Left lung (tissue), 10 donors: ENCODE results near the gene MBTPS1. TPM values are rescaled to one million over a fixed set of nuclear protein-coding genes. Genes with fewer than 3 reads are reported as not detected.
A peak's percentile ranks its signal among the peaks of the same experiment; 100 is the strongest.

ENCODE experiments used
- ATAC-seq: fragments of 200-7000 bp; cut with Tn5 transposase; one replicate; pipeline ENCODE4 v1.9.1; 2020; ENCODE audit warnings: moderate library complexity
- DNase-seq, 4 donors: peaks; one replicate each; pipeline ENCODE4 v3.0.0-alpha.2; 2013 to 2020
- H3K27ac ChIP-seq, 2 donors: fragments of 200-600 bp; sonication (generic) in 1 of 2; one replicate each; pipeline versions ENCODE4 v1.5.0 to v1.8.0; 2020 to 2021
- H3K27me3 ChIP-seq, 2 donors: fragments of 200-600 bp; sonication (generic) in 1 of 2; one replicate each; pipeline versions ENCODE4 v1.5.0 to v1.8.0; 2020 to 2021
- H3K36me3 ChIP-seq, 2 donors: fragments of 200-600 bp; sonication (generic) in 1 of 2; one replicate each; pipeline versions ENCODE4 v1.5.0 to v1.8.0; 2020 to 2021
- H3K4me1 ChIP-seq, 2 donors: fragments of 200-600 bp; one replicate each; pipeline ENCODE4 v1.8.0; 2021
- H3K4me3 ChIP-seq, 2 donors: fragments of 200-600 bp; sonication (generic) in 1 of 2; one replicate each; pipeline versions ENCODE4 v1.5.0 to v1.8.0; 2020 to 2021; ENCODE audit warnings: mild to moderate bottlenecking in 1 of 2
- H3K9me3 ChIP-seq, 2 donors: fragments of 200-600 bp; sonication (generic) in 1 of 2; one replicate each; pipeline versions ENCODE4 v1.5.0 to v1.8.0; 2020 to 2021
- intact Hi-C, 2 donors: fragments of 100-400 bp; cut with DNase I; formaldehyde crosslinking; loops; one replicate each; pipeline versions ENCODE4 v1.11.2 to v1.14.2; 2022
- polyA plus RNA-seq, 6 donors: library from polyadenylated mRNA; unstranded; fragments of 120-200 nt; gene quantifications; one replicate each; pipeline ENCODE4 v1.2.1, GENCODE V29; 2013; ENCODE audit not compliant: insufficient read length in 6 of 6
- total RNA-seq, 2 donors: library from RNA; stranded (reverse); fragmentation: NEBNext Ultra II Directional; extraction: Animal tissue kit (Norgen Biotek cat#: 25700); gene quantifications; one replicate each; pipeline ENCODE4 v1.2.1, GENCODE V29; 2021
- TF ChIP-seq, protein P1 (sequence below), 2 donors: fragments of 200-600 bp; sonication (generic) in 1 of 2; IDR thresholded peaks; one replicate each; pipeline versions ENCODE4 v1.5.0 to v1.8.0; 2021; ENCODE audit warnings: antibody characterized with exemption in 2 of 2
- donor health status: DM: no; HTN: yes; CAD: no.
- donor health status: DM: no; HTN: no; CAD: no.

Gene MBTPS1
- total and polyA plus RNA-seq, 8 donors = 86.4 to 121 (median 116) TPM

DNA sequence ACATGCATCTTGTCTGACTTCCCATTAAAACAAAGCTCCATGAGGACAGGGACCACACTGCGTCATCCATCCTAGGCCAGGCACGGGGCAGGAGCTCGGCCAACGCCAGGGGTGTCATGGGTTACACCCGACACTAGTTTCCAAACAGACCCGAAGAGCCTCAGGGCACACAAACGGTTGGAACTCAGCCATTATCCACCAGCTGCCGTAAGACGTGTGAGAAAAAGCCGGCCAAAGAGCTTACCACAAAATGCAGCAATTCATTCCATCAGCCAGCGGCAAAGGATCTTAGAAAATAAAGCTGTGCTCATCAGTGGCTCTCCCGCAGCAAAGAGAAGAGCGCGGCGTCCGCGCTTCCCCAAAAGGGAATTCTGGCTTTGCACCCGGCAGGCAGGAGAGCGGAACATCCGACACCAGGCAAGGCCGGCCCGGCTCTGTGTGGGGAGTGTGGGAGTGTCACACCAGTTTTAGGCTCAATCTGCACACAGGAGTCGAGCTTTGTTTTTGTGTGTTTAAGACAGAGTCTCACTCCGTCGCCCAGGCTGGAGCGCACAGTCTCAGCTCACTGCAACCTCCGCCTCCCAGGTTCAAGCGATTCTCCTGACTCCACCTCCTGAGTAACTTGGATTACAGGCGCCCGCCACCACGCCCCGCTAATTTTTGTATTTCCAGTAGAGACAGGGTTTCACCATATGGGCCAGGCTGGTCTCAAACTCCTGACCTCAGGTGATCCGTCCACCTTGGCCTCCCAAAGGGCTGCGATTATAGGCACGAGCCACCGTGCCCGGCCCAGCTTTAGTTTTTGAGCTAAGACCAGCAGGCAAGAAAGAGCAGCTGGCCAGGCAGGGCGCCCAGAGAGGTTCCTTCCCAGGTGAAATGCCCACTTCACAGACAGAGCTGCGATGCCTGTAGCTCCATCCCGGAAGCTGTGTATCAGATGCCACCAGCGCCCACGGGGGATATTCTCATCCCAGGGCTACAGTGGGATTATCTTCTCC is 75.6 kb downstream of the MBTPS1 start:
- peaks cover 0 to 78% of the 10 kb centered on the region in 2 donors for H3K27me3 ChIP-seq
- no peak for ATAC-seq
- no peak overlapping the region for H3K4me3 ChIP-seq
- TF ChIP-seq, protein P1, sequence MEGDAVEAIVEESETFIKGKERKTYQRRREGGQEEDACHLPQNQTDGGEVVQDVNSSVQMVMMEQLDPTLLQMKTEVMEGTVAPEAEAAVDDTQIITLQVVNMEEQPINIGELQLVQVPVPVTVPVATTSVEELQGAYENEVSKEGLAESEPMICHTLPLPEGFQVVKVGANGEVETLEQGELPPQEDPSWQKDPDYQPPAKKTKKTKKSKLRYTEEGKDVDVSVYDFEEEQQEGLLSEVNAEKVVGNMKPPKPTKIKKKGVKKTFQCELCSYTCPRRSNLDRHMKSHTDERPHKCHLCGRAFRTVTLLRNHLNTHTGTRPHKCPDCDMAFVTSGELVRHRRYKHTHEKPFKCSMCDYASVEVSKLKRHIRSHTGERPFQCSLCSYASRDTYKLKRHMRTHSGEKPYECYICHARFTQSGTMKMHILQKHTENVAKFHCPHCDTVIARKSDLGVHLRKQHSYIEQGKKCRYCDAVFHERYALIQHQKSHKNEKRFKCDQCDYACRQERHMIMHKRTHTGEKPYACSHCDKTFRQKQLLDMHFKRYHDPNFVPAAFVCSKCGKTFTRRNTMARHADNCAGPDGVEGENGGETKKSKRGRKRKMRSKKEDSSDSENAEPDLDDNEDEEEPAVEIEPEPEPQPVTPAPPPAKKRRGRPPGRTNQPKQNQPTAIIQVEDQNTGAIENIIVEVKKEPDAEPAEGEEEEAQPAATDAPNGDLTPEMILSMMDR (IDR thresholded peaks at IDR 0.05) = no peak
- no peaks in the 10 kb centered on the region for H3K36me3 ChIP-seq
- peak in 2 of 4 donors; percentile 13 to 76 for DNase-seq
- H3K27ac ChIP-seq = no peak overlapping the region
- intact Hi-C loops = no loop called here
- H3K9me3 ChIP-seq = peaks cover 0 to 4% of the 10 kb centered on the region in 2 donors
- H3K4me1 ChIP-seq = peaks cover 0 to 4% of the 10 kb centered on the region in 2 donors

DNA sequence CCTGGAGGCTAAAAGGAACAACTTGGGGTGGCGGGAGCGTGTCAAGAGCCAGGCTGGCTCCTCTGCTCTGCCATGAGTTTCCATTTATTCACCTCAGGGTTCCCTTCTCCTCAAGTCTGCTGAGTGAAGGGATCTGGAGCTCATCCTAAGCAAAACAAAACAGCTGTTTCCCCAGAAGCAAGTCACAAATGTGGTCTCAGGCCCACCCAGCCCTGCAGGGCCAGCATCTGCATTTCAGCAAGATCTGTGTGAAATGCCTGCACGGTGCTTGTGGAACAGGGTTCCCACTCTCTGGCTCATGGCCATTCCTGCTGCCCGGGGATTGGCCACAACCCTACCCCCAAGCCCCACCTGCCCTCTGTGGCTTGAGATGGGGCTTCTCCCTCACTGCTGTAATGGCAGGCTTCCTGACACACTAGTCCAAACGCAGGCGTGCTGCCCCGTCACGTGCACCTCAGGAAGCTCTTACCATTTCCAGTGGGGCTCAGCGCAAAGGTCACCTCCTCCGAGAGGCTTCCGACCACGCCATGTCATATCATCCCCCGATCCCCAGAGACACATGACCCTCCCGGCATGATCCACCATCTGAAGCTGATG is 76.4 kb downstream of the MBTPS1 start:
- DNase-seq = peak in 1 of 4 donors; percentile 48
- Histone ChIP-seq H3K36me3 (no peaks in the 10 kb centered on the region), H3K27ac (no peak overlapping the region), H3K4me1 (peaks cover 0 to 4% of the 10 kb centered on the region in 2 donors), H3K4me3 (no peak overlapping the region), H3K27me3 (peaks cover 0 to 74% of the 10 kb centered on the region in 2 donors), H3K9me3 (peaks cover 0 to 11% of the 10 kb centered on the region in 2 donors)
- TF ChIP-seq, protein P1 (IDR thresholded peaks at IDR 0.05) = no peak
- ATAC-seq = no peak
- intact Hi-C loops = no loop called here

DNA sequence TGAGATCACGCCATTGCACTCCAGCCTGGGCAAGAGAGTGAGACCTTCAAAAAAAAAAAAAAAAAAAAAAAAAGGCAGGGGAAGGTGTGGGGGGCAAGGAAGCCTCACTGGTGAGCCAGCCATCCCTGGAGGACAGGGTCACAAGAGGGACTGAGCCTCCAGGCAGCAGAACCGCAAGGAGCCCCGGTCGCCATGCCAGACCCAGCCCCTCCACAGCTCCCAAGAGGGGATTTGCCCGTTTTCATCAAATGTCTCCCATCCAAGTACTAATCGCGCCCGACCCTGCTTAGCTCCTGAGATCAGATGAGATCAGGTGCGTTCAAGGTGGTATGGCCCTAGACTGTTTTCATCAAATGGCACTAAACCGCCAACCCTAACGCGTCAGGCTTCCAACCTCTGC is 77.0 kb downstream of the MBTPS1 start:
- TF ChIP-seq, protein P1 (IDR thresholded peaks at IDR 0.05) = no peak
- H3K9me3 ChIP-seq = peaks cover 0 to 11% of the 10 kb centered on the region in 2 donors
- H3K36me3 ChIP-seq = no peaks in the 10 kb centered on the region
- ATAC-seq = no peak
- H3K27ac ChIP-seq = no peak overlapping the region
- intact Hi-C loops = no loop called here
- H3K4me1 ChIP-seq = peaks cover 0 to 4% of the 10 kb centered on the region in 2 donors
- peak in 1 of 4 donors; percentile 43 for DNase-seq
- peaks cover 0 to 68% of the 10 kb centered on the region in 2 donors for H3K27me3 ChIP-seq
- no peak overlapping the region for H3K4me3 ChIP-seq

DNA sequence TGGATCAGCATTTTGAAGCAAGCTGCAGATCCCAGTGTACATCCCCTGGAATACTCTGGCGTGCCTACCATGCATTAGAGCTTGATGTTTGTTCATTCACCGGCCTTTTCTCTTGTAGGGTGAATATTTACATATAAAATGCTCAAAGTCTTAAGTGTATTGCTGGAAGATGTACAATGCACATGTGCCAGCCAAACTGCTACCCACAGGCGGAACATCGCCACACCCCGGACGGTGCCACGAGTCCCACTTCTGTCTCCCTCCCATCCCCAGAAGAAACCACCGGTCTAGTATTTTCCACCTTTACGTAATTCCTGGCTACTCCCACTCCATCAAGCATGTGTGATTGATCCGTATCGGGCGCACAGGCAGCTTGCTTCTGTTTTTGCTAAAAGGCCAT is 78.3 kb downstream of the MBTPS1 start:
- Histone ChIP-seq H3K4me3 (no peak overlapping the region), H3K27ac (no peak overlapping the region), H3K9me3 (peaks cover 0 to 11% of the 10 kb centered on the region in 2 donors), H3K27me3 (peaks cover 0 to 66% of the 10 kb centered on the region in 2 donors), H3K36me3 (no peaks in the 10 kb centered on the region), H3K4me1 (peaks cover 0 to 4% of the 10 kb centered on the region in 2 donors)
- peak in 1 of 4 donors; percentile 55 for DNase-seq
- TF ChIP-seq, protein P1 (IDR thresholded peaks at IDR 0.05) = no peak
- no peak for ATAC-seq
- intact Hi-C loops = no loop called here

DNA sequence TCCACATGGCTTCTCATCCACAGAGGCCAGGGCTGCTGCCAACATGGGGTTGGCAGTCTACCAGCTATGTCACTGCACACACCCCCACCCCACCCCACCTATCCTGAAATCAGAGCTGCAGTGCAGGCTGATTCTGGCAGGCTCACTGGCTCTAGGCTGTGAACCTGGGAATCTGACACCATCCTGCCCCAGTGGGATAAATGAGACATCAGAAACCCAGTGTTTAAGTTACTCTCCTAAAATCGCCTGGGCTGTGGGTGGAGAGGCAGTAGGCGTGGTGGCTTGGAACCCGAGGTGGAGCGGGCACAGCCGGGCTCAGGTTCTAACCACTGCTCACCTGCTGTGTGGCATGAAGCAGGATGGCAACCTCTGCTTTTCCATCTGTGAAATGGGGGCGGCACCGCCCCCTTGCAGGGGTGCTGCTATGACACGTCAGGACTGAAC is 79.7 kb downstream of the MBTPS1 start:
- peaks cover 0 to 11% of the 10 kb centered on the region in 2 donors for H3K9me3 ChIP-seq
- no peaks in the 10 kb centered on the region for H3K36me3 ChIP-seq
- H3K27ac ChIP-seq = no peak overlapping the region
- peak in 1 of 4 donors; percentile 62 for DNase-seq
- intact Hi-C loops = no loop called here
- no peak for ATAC-seq
- H3K4me3 ChIP-seq = no peak overlapping the region
- H3K4me1 ChIP-seq = no peaks in the 10 kb centered on the region
- H3K27me3 ChIP-seq = peaks cover 0 to 63% of the 10 kb centered on the region in 2 donors
- TF ChIP-seq, protein P1 (IDR thresholded peaks at IDR 0.05) = no peak
